Prostate gland (tissue), 2 donors: Measurements from ENCODE around the gene ADAM22.

ENCODE experiments used
- CTCF ChIP-seq, 4 experiments: fragments of 200-600 bp in 2 of 4; fragments of 450-650 bp in 2 of 4; sonication (generic) in 2 of 4; IDR thresholded peaks; 1 replicate in 3 of 4; 2 replicates in 1 of 4; pipeline ENCODE4 v1.5.1; 2016 to 2019; ENCODE audit warnings: antibody characterized with exemption in 4 of 4, mild to moderate bottlenecking in 2 of 4, moderate library complexity in 2 of 4
- POLR2A ChIP-seq: fragments of 450-650 bp; IDR thresholded peaks from one replicate; pipeline ENCODE4 v1.6.1; 2016; ENCODE audit warnings: antibody characterized with exemption, mild to moderate bottlenecking
- POLR2AphosphoS5 ChIP-seq: sonication (generic); formaldehyde crosslinking; IDR thresholded peaks from one replicate; pipeline ENCODE4 v1.6.1; 2017; ENCODE audit warnings: antibody characterized with exemption

GRCh38 chr7:88027724-88028123 is 93.7 kb downstream of the ADAM22 start:
- TF ChIP-seq CTCF (IDR thresholded peaks at IDR 0.05) (no peak), POLR2A (no peak), POLR2AphosphoS5 (no peak)
